SIG-M5 treated with dmso at 0.1 percent for 504 hours (cell line): Measurements from ENCODE around the gene RTL1.

Experiments
- DNase-seq: peaks from one replicate; lab custom pipeline; 2025; ENCODE audit not compliant: unreplicated experiment; lab: John Stamatoyannopoulos, UW

The RTL1 gene

DNA sequence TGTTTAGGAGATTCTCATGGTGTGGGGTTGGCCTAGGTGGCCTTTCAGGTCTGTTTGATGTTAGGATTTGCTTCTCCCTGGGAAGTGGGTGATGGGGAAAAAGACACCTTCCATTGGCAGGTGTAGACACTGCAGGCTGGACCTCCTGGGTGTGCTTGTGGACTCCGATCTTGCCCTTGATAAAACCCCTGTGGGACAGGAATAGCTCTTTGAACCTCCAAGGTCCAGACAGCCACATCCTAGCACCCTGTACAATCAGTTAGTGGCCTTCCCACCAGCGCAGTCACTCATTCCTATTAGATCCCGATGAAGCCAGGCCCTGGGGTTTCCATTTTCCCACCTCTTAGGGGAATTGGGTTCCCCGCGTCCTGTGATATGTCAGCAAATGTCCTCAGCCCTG is 49.1 kb downstream of the RTL1 start:
- DNase-seq, result no peak

DNA sequence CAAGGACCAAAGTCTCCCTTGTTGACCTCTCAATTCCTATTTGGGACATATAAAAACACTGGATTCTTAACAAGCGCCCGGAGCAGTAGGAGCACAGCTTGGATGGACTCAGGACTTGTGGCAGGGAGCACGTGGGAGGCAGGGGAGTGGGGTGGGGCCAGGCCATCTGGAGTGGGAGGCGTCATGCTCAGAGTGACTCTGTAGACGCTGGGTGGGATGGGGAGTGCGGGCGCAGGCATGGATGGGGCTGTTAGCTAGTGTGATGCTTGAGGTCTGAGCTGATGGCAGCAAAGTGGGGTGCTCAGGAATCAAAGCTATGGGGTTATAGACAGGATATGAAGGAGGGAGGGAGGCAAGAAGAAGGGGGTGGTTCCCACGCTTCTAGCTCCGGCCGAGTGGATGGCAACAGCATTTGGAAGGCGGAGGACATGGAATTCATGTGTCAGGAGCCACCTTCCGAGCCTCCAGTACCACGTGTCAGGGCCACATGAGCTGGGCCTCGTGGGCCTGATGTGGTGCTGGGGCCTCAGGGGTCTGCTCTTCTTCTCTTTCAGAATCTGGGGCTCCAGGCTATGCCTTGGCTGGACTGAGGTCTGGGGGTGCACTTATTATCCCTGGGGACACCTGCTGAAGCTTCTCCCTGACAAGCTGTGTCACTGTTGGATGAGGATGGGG is 51.4 kb downstream of the RTL1 start:
- no peak for DNase-seq

DNA sequence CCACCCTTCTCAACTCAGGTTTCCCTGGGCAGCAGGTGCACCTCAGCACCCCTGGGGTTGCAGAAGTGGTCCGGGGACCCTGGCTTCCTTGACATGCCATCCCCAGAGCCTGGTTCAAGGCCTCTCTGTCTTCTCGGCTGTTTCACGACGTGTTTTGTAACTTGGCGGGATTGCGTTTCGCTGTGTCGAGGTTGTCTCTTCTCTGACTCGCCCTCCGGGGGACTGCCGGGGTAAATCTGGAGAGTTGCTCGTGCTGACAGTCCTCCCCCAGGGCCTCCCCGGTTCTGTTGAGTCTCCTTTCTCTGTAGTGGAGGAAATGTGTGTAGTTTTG is 52.0 kb downstream of the RTL1 start:
- no peak for DNase-seq

DNA sequence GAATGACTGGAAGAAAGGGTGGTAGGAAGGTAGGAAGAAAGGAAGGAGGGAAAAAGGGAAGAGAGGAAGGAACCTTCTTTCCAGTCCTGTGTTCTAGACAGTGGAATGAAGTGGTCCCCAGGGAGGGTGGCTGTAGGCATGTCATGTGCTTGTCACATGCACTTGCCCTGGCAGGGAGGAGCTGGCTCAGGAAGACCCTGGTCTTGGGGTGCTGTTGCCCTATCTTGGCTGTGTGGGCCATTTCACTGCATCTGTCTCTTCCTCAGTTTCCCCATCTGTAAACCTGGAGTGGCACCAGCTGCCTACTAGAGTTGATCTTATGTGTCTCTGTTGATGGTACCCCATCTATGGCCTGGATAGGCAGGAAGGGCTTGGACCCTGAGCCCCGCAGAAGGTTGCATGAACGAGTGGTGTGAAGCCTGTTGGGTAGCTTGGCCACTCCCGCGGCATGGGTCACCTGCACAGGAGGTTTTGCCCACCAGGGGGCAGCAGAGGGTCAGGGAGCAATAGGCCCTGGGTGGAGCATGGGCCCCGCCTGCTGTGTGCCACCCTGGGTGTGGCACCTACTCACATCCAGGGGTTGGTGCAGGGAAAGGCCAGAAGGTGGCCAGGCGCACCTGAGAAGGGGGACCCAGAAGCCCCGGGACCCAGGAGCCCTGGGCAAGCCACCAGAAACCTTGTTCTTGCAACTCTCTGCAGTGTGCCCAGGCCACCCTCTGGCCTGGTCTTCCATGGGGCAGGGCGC is 52.5 kb downstream of the RTL1 start:
- peak; percentile 64 for DNase-seq

DNA sequence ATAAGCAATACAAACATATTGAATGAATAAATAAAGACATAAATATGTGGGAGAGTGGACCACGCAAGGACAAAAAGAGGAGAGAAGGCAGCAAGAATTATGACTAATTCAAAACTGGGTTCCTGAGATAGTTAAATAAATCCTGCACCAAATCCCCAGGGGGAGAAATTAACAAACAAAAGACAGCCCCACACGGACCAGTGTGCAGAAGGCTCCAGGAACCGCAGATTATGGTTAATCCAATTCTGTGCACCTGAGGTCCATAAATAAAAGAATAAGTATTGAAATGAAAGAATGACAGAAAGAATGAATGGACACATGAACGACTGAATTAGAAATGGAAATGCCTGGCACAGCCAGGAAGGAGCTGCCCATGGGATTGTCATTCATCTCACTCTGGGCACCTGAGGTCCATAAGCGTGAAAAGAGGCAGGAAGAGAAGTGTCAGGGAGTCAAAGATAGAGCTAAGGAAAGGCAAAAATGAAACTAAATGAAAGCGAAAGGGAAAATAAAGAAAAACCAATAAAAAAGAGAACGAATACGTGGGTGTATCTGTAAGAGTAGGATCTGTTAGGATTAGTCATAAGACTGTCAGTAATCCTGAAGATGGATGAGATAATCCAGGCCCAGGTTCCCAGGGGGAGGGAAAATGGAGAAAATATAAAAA is 54.3 kb downstream of the RTL1 start:
- DNase-seq, result no peak

DNA sequence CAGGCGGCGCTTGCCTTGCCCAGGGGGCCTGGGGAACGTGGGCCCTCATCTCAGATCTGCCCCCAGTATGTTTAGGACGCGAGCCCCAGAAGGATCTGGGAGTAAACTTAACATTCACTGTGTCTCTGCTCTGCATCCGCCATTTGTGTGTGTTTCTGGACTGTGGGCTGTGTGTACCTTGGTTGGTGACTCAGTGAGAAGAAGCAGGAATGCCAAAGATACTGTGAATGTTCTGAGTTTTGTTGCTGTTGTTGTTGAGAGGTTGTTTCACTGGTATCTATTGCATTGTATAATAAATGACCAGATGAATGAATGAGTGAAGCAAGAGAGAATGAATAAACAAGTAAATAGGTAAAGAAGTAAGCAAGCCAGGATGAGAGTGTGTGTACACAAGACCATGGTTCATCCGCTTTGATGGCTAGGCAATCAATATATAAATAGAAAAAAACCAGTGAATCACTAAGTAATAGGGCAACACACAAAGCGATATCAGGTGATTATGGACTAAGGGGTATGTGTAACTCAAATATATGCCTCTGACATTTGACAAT is 57.1 kb downstream of the RTL1 start:
- no peak for DNase-seq

DNA sequence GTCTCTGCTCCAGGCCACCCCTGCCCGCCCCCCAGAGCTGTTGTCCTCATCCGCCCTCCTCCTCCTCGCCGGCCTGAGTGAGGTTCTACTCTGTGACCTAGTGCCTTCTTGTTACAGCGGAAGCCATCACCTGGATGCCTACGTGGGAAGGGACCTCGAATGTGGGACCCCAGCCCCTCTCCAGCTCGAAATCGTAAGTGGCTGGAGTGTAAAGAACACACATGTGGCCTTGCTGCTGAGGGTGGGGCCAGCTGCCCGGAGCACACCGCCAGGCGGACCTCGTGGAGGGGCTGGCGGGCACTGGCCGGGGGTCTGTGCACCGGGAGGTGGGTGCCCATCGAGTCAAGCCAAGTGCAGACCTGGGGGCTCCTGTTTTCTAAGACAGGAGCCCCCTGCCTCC is 58.2 kb downstream of the RTL1 start:
- DNase-seq, result no peak

DNA sequence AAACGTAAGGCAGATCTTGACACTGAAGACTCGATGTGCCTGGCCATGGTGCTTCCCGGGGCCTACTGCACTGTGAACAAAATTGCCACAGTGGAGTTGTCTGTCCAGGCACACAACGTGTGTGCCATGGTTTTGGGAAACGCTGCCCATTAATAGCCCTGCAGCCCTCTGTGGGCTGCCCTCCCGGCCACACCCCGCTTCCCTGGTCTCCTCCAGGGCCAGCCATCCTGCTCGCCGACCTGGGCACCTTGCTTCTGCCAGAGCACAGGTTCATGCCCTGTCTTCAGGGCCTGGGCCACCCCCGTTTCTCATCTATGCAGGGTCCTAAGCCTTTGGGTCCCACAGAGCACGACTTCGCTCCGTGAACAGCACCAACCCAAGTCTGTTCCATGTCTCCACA is 58.7 kb downstream of the RTL1 start:
- no peak for DNase-seq

DNA sequence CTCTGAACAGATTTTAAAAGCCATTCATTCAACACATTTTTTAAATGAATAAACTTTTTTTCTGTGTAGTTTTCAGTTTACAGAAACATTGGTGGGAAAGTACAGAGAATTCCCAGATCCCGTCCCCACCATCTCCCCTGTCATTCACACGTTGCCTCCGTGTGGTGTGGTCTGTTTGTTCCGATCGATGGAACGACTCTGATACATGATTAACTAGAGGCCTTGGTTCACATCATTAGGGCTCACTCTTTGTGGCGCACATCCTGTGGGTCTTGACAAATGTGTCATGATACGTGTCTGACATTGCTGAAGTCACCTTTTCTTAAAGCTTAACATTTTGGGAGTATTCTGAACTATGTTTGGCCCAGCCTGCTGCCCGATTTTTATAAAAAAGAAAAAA is 59.1 kb downstream of the RTL1 start:
- no peak for DNase-seq

DNA sequence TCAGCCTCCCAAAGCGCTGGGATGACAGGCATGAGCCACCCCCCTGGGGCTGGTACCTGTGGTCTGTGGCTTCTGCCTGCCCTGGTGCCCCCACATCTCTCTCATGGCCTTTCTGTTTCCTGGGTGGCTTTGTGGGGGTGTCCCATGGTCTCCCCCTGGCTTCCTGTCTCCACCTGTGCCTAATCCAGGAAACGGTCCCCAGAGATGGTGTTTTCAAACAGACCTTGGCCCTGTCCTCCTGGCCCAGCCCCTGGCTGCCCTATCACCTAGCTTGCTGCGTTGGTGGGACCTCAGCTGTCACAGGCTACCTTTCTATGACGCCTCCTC is 59.5 kb downstream of the RTL1 start:
- DNase-seq, result no peak

DNA sequence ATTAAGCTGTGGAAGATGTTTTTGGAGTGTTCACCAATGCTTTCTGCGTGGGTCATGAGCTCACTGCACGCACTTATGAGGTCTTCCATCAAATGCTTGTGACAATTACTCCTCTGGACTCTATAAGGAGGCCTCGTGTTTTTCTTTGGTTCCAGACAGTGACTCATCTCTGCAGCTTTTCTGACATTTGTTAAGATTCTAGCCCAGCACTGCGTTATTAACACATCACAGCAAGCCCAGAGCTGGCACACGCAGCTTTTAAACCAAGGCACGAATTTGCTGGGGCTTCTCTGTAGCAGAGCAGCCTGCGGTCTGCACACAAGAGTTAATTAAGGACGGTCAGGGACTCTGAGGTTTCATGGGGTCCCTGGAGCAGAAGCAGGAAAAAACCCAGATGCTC is 60.7 kb downstream of the RTL1 start:
- no peak for DNase-seq

DNA sequence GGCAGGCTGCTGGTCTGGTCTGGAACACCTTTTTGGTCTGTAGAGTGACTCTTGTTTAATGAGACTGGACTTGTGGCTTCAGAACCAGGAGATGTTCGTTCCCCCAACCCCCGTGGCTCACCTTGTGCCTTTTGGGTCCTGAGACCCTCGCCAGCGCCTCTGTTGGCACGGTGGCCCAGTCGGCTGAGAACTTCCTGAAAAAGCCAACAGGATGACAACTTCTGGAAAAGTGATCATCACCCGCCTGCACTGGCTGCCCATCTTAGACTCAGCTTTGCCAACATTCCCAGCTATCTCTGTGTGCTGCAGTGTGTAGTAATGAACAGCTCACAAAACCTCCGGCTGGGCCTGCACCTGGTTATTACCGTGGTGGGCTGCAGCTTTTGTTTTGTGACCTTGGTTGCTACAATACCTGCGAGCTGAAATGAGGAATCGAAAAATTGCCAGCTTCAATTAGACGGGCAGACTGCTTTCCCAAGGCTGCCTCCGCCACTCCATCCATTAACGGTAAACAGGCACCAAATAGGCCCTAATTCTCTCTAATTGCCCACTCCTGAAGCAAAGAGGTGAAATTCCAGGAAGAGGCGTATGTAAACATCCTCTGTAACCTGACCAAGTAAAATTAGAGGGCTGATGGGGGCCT is 61.6 kb downstream of the RTL1 start:
- DNase-seq, result no peak

DNA sequence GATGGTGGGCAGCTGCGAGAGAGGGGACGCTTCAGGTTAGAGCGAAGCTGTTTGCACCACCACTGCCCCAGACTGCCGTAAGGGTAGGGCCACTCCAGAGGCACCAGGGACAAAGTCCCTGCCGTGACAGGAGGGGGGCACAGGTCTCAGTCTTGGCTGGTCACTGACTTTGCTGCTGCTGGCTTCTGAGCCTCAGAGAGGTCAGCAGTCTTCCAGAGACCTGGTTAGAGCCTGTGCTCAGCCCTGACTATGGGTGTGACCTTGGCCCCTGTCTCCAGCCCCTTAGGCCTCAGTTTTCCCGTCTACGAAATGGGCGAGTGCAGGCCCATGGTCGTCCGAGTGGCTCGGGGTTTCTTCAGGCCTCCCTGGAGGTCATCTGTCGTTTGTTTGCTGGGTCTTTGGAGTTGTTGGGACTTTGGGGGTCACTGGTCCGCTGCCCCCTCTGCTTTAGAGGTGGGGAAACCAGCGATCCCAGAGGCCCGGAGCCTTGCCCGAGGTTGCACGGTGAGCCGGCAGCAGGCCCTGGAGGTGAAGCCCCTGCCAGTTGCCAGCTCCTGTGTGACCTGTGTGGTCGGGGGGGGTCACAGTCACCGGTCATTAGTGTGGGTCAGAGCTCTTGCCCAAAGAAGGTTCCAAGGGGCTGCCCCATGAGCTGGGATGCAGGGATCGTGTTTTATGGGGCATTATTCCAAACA is 62.3 kb downstream of the RTL1 start:
- no peak for DNase-seq

DNA sequence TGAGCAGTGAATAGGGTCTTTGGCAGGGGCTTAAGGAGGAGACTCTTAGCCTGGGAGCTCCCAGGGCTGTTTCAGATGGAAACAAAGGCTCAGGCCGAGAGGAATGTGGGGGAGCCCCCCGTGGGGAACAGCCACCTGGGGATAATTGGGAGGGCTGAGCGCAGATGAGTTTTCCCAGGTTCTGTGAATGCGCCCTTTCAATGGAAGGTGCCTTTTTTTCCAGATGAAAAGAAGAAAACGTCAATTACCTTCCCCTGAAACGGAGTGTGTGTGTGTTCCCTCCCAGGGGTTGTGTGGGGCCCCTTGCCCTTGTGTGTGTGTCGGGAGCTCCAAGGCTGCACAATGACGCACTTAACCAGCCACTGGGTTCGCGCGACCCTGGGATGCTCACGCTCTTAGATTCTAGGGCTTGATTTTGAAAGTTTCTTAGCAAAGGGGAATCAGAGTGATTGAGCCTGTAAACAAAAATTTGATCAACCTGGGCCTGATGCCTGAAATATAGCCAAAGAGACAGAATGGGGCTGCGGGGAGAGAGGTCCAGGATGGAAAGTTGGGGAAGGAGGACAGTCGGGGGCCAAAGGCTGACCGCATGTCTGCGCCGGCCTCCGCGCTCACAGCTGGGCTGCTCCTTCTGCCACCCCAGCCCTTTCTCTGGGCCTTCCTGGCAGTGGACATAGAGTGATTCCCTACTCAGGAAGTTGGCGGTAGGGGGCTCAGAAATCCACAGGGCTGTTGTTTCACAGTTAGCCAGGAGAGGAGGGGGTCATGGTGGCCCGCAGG is 63.0 kb downstream of the RTL1 start:
- DNase-seq, result no peak

DNA sequence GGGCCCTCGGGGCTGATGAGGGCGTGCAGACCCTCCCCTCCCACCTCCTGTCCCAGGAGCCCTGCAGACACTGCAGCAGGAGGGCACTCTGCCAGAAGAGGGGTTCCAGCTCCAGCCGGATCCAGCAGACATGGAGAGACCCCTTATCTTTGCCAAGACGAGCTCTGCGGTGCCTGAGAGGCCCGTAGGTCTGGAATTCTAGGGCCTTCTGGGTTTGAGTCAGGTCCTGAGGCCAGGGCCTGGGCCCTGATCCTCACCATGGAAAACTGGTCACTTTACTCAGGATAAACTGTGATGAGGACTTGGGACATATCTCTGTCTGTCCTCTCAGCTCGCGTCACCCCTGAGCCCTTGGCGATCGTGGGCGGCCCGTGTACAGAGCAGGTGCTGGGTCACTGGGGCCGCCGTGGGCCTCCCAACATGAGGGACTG is 63.8 kb downstream of the RTL1 start:
- no peak for DNase-seq

DNA sequence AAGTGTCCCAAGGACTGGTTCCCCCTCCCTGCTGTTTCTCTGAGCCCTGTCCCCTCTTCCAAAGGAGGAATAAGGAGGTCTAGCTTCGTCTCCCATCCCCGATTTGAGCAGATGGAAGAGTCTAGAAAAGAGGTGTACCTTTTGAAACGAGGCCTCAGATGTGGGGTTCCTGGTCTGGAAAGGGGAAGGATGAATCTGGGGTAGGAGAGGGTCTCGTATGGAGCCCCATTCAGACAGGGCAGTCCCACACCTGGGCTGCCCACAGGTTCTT is 64.3 kb downstream of the RTL1 start:
- DNase-seq, result no peak

DNA sequence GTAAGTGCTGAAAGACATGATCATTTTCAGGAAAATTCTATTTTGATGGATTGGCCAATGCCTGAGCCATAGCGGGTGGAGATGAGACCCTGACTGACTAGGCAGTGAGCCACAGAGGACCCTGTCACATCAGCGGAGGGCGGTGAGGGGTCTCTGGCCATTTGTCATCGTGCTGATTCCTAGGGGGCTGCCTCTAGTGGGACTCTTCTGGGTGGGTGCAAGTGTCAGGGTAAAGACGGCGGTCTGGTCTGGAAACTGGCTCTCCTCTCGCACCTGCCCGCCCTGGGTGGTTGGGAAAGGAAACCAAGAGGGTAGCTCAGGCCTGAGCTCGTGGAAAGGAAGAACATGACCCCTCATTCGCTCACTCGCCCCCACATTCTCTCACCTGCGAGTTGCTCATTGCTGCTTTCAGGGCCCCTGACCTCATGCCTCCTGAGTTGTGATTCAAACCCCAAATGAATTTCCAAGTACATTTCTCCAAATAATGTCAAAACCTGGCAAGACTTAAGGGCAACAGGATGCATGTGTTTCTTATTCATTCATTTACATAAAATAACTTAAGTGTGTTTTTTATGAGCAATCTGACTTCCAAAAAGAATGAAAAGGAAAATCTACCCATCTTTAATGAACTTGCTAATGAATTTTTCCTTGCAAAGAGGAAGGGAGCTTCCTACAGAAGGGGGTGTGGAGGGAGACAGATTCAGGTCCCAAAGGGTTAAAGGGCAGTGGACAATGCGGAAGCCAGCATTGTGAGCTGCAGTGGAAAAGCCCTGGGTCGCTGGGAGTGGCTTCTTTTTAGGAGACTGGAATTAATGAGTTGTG is 64.8 kb downstream of the RTL1 start:
- no peak for DNase-seq

DNA sequence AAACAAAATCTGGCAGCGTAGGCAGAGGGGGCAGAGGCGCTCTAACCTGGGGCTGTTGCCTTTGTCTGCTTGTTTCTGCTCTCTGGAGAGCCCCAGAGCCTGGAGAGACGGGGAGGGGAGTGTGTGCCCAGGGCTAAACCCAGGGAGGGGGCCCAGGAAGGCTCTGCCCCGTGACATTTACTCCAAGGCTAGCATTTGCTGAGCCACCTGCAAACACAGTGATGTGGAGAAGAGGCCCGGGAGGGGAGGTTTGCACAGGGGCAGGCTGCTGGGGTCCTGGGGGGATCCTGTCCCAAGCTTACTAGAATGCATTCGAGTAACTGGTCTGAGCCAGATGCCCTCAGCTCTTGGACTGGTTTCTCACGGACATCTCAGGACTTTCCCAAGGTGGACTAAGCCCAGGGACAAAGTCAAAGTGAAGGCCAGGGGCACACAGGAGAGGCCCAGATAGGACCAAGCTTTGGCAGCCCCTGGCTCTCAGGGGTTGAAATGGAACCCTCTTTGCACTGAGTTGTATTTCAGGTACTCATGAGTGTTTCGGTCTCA is 65.6 kb downstream of the RTL1 start:
- no peak for DNase-seq

DNA sequence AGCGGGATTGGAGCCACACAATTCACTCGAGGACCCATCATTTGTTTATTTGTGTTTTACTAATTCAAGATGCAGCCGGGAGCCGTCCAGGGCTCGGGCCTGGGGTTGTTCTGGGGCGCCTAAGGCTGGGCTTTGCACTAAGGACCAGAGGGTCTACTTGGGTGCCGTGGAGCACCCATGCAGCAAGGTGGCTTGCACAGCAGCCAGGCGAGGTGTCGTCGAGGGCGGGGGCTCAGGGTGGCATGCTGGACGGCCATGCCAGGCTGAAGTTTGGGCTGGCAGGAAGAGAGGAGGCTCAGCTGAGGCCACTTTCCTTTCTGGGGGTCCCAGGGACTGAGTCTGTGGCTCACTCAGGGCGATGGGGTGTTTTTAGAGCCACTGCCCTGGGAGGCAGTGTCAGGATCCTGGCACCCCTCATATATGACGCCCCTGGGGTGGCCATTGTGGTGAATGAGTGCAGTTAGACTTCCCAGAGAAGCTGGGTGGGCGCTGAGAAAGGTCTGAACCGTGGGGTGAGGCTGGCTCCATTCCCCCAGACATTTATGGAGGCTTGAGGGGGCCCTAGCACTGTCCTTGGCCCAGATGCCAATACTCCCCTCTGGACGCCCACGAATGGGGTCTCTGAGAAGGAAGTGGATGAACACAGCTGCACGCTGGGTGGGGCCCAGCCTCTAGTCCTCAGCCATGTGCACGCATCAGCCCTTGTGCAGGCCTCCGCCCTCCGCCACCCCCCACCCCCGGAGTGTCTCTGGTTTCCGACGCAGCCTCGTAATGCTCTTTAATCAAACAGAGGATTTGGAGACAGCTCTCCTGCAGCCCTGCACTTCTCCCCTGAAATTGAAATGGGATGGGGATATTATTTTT is 66.3 kb downstream of the RTL1 start:
- DNase-seq, result no peak
